CD4-positive, alpha-beta T cell (primary cell): ENCODE measurements around the gene ISM2. TPM values are rescaled to one million over a fixed set of nuclear protein-coding genes. Genes with fewer than 3 reads are reported as not detected.
A peak's percentile ranks its signal among the peaks of the same experiment; 100 is the strongest.

Source experiments
- ATAC-seq: fragments of 200-7000 bp; cut with Tn5 transposase; one replicate; pipeline ENCODE4 v1.10.0; 2022; ENCODE audit warnings: mild to moderate bottlenecking; ENCODE audit not compliant: poor library complexity
- CTCF ChIA-PET: fragments of 350-600 bp; sonication (Branson Sonifier 250); formaldehyde crosslinking; loops from one replicate; lab custom pipeline; 2021; ENCODE audit warnings: antibody characterized with exemption, inconsistent platforms; lab: Charles Lee
- POLR2A ChIA-PET: fragments of 350-600 bp; sonication (Branson Sonifier 250); formaldehyde crosslinking; loops from one replicate; lab custom pipeline; 2021; ENCODE audit warnings: antibody characterized with exemption, inconsistent platforms; lab: Charles Lee
- DNase-seq, 14 experiments: peaks; one replicate each; pipeline ENCODE4 v3.0.0-alpha.2; 2013 to 2020; ENCODE audit warnings: mixed read lengths in 2 of 14
- H3K27ac ChIP-seq, 2 donors: one replicate each; pipeline versions ENCODE4 v1.5.1 to v1.7.0; 2013; ENCODE audit warnings: low read length in 2 of 2, low read depth in 1 of 2, mild to moderate bottlenecking in 1 of 2
- H3K27me3 ChIP-seq, 2 experiments: 1 replicate in 1 of 2; 2 replicates in 1 of 2; pipeline versions ENCODE4 v1.6.1 to v1.7.0; 2013; ENCODE audit warnings: low read length in 2 of 2, control low read depth in 1 of 2, mild to moderate bottlenecking in 1 of 2, moderate library complexity in 1 of 2; ENCODE audit not compliant: insufficient read depth in 2 of 2, control insufficient read depth in 1 of 2
- H3K36me3 ChIP-seq: one replicate; pipeline ENCODE4 v1.6.1; 2013; ENCODE audit warnings: low read length, control low read depth; ENCODE audit not compliant: insufficient read depth
- H3K4me1 ChIP-seq: one replicate; pipeline ENCODE4 v1.6.1; 2013; ENCODE audit warnings: low read length, control low read depth; ENCODE audit not compliant: insufficient read depth
- H3K4me3 ChIP-seq: one replicate; pipeline ENCODE4 v1.5.1; 2013; ENCODE audit warnings: mild to moderate bottlenecking, low read length, moderate library complexity
- H3K9me3 ChIP-seq, 2 experiments: 1 replicate in 1 of 2; 2 replicates in 1 of 2; pipeline versions ENCODE4 v1.6.1 to v1.7.0; 2013; ENCODE audit warnings: low read length in 2 of 2, mild to moderate bottlenecking in 2 of 2, control low read depth in 1 of 2, moderate library complexity in 1 of 2; ENCODE audit not compliant: control insufficient read depth in 1 of 2, insufficient read depth in 1 of 2
- H3K27ac Mint-ChIP-seq: one replicate; pipeline ENCODE4 v1.8.0; 2020; ENCODE audit warnings: mixed read lengths
- H3K27me3 Mint-ChIP-seq: one replicate; pipeline ENCODE4 v1.8.0; 2021; ENCODE audit warnings: mixed read lengths
- H3K36me3 Mint-ChIP-seq: one replicate; pipeline ENCODE4 v1.8.0; 2021; ENCODE audit warnings: low read depth, mixed read lengths
- H3K4me1 Mint-ChIP-seq: one replicate; pipeline ENCODE4 v1.8.0; 2021; ENCODE audit warnings: low read depth, mixed read lengths
- H3K4me3 Mint-ChIP-seq: one replicate; pipeline ENCODE4 v1.8.0; 2020; ENCODE audit warnings: mild to moderate bottlenecking, mixed read lengths
- H3K9me3 Mint-ChIP-seq: one replicate; pipeline ENCODE4 v1.8.0; 2020; ENCODE audit warnings: mixed read lengths
- CTCF ChIP-seq: fragments of 200-600 bp; IDR thresholded peaks from one replicate; pipeline ENCODE4 v1.8.0; 2022; ENCODE audit warnings: antibody characterized with exemption, mild to moderate bottlenecking
- intact Hi-C, 2 experiments: fragments of 100-400 bp; cut with DNase I in 1 of 2; cut with micrococcal nuclease in 1 of 2; formaldehyde crosslinking; loops; one replicate each; pipeline versions ENCODE4 v1.15.1 to v1.9.0; 2023 to 2025; cut with DNase I, micrococcal nuclease
- total RNA-seq, 174 experiments: library from RNA in 2 of 174; stranded (reverse) in 2 of 174; gene quantifications; one replicate each; pipeline ENCODE4 v1.2.3 and lab custom pipeline; 2021 to 2026

The ISM2 gene
- total RNA-seq, 2 experiments from 2014 or later = not detected

DNA sequence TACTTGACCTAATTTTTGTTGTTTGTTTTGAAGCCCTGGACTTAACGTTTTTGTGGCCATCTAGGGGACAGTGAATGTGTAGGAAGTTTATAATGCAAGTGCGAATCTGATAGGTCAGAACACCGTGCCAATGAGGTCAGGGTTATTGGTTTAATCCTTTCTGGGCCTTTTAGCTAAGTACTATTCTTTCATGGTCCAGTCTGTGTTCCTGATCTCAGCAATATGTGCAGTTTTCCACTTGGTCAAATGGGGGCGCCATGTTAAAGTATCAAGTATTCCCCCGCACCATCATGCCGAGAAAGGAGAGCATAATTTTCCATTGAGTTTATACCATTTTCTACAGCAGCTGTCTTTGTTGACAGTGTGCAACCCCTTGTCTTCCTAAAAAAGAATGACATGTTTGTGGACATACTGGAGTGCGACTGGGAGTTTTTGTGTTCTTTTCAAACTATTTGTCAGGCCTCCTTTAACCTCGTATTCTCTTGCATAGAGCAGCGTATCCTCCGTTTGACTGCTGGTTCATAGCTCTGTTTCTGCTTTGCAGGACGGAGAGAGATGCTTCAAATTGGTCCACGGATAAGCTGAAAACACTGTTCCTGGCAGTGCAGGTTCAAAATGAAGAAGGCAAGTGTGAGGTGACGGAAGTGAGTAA, 39.4 kb downstream of the ISM2 start:
- peak overlapping the region; percentile 98 for H3K4me3 ChIP-seq
- intact Hi-C loops = loop anchor here (1.0 to 5.0 kb wide), 6 partner anchors 93 to 1477 kb away; partner anchors contain the start of genes ANGEL1 (in 1 of the 2), SNW1 (in 1 of the 2), SPTLC2 (in 1 of the 2) and TGFB3 (in 1 of the 2)
- Mint-ChIP-seq H3K27me3 (no peaks in the 10 kb centered on the region), H3K4me3 (peak overlapping the region; percentile 100), H3K9me3 (no peaks in the 10 kb centered on the region), H3K4me1 (peaks cover 48% of the 10 kb centered on the region), H3K36me3 (peaks cover 67% of the 10 kb centered on the region), H3K27ac (peak overlapping the region; percentile 90)
- H3K4me1 ChIP-seq = peaks cover 31% of the 10 kb centered on the region
- peak; percentile 13 to 77 (median 46) for DNase-seq
- H3K9me3 ChIP-seq = no peaks in the 10 kb centered on the region
- H3K36me3 ChIP-seq = peaks cover 42% of the 10 kb centered on the region
- peak; percentile 54 for TF ChIP-seq CTCF
- H3K27ac ChIP-seq = no peak overlapping the region
- ChIA-PET POLR2A (interaction anchor here (1.5 to 3.0 kb wide), 2 partner anchors 138 to 249 kb away, joined by 5 to 14 read pairs; partner anchors contain the start of genes ALKBH1, GSTZ1, POMT2 and SLIRP), CTCF (interaction anchor here (1.0 to 1.2 kb wide), 5 partner anchors 8 to 301 kb away, joined by 3 to 5 read pairs (median 3); no protein-coding TSS in a partner anchor)
- no peak for ATAC-seq
- H3K27me3 ChIP-seq = no peaks in the 10 kb centered on the region

DNA sequence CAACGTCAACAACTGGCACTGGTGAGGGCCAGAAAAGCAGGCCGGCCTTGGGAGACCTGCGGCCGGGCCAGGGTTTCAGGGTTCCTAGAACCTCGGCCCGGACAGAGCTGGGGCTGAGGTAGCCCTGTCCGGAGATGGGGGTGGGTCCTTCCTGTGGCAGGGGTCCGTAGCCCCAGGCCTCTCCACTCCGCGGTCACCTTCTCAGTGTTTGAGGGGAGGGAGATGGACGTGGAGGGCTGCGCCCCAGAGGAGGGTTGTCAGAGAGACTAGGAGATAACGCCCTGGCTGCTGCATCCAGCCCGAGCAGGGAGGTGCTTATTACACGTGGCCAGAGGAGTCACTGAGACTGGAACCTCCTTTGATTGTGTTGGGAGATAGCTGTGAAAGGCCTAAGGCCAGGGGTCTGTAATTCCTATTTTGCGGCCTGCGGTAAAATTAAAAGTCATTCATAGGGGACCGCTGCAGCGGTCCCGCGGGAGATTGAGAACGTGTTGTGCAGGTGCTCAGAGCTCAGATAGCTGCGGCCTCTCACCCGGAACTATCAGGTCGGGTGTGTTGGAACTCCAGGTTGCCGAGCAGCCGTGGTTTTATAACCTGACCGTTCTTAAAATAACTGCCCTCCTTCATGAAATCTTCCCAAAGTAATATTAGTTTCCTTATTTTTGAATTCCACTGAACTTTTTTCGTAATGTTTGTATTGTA, 40.2 kb downstream of the ISM2 start:
- TF ChIP-seq CTCF = no peak
- peak overlapping the region; percentile 98 for H3K4me3 ChIP-seq
- H3K4me1 ChIP-seq = peaks cover 31% of the 10 kb centered on the region
- peaks cover 48% of the 10 kb centered on the region for H3K4me1 Mint-ChIP-seq
- intact Hi-C loops = loop anchor here (2.0 to 5.0 kb wide), 5 partner anchors 94 to 1476 kb away; partner anchors contain the start of genes ANGEL1 (in 1 of the 2), SNW1 (in 1 of the 2), SPTLC2 (in 1 of the 2) and TGFB3 (in 1 of the 2)
- no peak for ATAC-seq
- peak in 11 of 14 experiments; percentile 3 to 51 (median 13) for DNase-seq
- H3K27ac ChIP-seq = peak overlapping the region; percentile 79 to 96
- CTCF ChIA-PET = interaction anchor here (1.0 kb wide), 1 partner anchor 302 kb away, joined by 4 read pairs; no protein-coding TSS in a partner anchor
- POLR2A ChIA-PET = interaction anchor here (0.6 to 3.0 kb wide), 4 partner anchors 10 to 250 kb away, joined by 3 to 14 read pairs (median 5); partner anchors contain the start of genes ALKBH1, GSTZ1, POMT2 and SAMD15
- H3K36me3 Mint-ChIP-seq = peaks cover 60% of the 10 kb centered on the region
- H3K9me3 ChIP-seq = no peaks in the 10 kb centered on the region
- no peaks in the 10 kb centered on the region for H3K9me3 Mint-ChIP-seq
- H3K27me3 Mint-ChIP-seq = no peaks in the 10 kb centered on the region
- H3K27ac Mint-ChIP-seq = peak overlapping the region; percentile 90
- H3K27me3 ChIP-seq = no peaks in the 10 kb centered on the region
- peak overlapping the region; percentile 100 for H3K4me3 Mint-ChIP-seq
- peaks cover 35% of the 10 kb centered on the region for H3K36me3 ChIP-seq
